Esophagus muscularis mucosa (tissue), 4 donors: ENCODE results near the gene PLP1.

Experiments used
- EP300 ChIP-seq: sonication (generic); formaldehyde crosslinking; IDR thresholded peaks from one replicate; pipeline ENCODE4 v1.6.1; 2017; ENCODE audit warnings: antibody characterized with exemption
- POLR2A ChIP-seq: fragments of 450-650 bp; IDR thresholded peaks from one replicate; pipeline ENCODE4 v1.6.1; 2017; ENCODE audit warnings: antibody characterized with exemption, moderate library complexity, mild to moderate bottlenecking, low read depth
- POLR2AphosphoS5 ChIP-seq, 2 donors: sonication (generic); formaldehyde crosslinking; IDR thresholded peaks; one replicate each; pipeline ENCODE4 v1.6.1; 2017; ENCODE audit warnings: antibody characterized with exemption in 2 of 2
- TF ChIP-seq, protein P1 (sequence below), 3 experiments: fragments of 200-600 bp in 2 of 3; fragments of 450-650 bp in 1 of 3; sonication (generic) in 2 of 3; IDR thresholded peaks; one replicate each; pipeline ENCODE4 v1.5.1; 2017 to 2019; ENCODE audit warnings: antibody characterized with exemption in 3 of 3, mild to moderate bottlenecking in 2 of 3, moderate library complexity in 1 of 3

GRCh38 chrX:103781062-103781402 lies 4.4 kb downstream of the PLP1 start:
- TF ChIP-seq, protein P1, sequence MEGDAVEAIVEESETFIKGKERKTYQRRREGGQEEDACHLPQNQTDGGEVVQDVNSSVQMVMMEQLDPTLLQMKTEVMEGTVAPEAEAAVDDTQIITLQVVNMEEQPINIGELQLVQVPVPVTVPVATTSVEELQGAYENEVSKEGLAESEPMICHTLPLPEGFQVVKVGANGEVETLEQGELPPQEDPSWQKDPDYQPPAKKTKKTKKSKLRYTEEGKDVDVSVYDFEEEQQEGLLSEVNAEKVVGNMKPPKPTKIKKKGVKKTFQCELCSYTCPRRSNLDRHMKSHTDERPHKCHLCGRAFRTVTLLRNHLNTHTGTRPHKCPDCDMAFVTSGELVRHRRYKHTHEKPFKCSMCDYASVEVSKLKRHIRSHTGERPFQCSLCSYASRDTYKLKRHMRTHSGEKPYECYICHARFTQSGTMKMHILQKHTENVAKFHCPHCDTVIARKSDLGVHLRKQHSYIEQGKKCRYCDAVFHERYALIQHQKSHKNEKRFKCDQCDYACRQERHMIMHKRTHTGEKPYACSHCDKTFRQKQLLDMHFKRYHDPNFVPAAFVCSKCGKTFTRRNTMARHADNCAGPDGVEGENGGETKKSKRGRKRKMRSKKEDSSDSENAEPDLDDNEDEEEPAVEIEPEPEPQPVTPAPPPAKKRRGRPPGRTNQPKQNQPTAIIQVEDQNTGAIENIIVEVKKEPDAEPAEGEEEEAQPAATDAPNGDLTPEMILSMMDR (IDR thresholded peaks at IDR 0.05): no peak
- TF ChIP-seq POLR2A: no peak
- no peak for TF ChIP-seq EP300
- no peak for TF ChIP-seq POLR2AphosphoS5 (IDR thresholded peaks at IDR 0.05)
